HG03575 (cell line): ENCODE measurements around the gene GPHN.
"Not testable (repeated sequence)": the region's sequence is repeated elsewhere in the genome, so short reads cannot be mapped to it uniquely, and the experiment has no call there.

Experiments
- ATAC-seq: cut with Tn5 transposase; IDR thresholded peaks from one replicate; pipeline ENCODE4 v1.9.1; 2021; ENCODE audit not compliant: unreplicated experiment, insufficient number of reproducible peaks, low FRiP score; ENCODE audit errors: extremely low read depth

GPHN gene

GRCh38 chr14:67067070-67067814 is 559.3 kb downstream of the GPHN start:
- not testable (repeated sequence) for ATAC-seq

GRCh38 chr14:67068251-67068650 is 560.3 kb downstream of the GPHN start:
- ATAC-seq = no peak

GRCh38 chr14:67071506-67071905 is 563.6 kb downstream of the GPHN start:
- ATAC-seq = no peak

GRCh38 chr14:67077921-67078320 is 570.0 kb downstream of the GPHN start:
- ATAC-seq = no peak

GRCh38 chr14:67079846-67080245 is 571.9 kb downstream of the GPHN start:
- no peak for ATAC-seq

GRCh38 chr14:67108230-67108629 is 600.3 kb downstream of the GPHN start:
- ATAC-seq = no peak

- ATAC-seq = no peak
Measured at GRCh38 chr14:67111022-67111421, 603.1 kb downstream of the GPHN start.

GRCh38 chr14:67112344-67112743 is 604.4 kb downstream of the GPHN start:
- ATAC-seq = no peak

GRCh38 chr14:67127174-67127573 is 619.2 kb downstream of the GPHN start:
- no peak for ATAC-seq

- no peak for ATAC-seq
Measured at GRCh38 chr14:67129768-67130167, 621.8 kb downstream of the GPHN start.

- no peak for ATAC-seq
Measured at GRCh38 chr14:67131691-67132090, 623.7 kb downstream of the GPHN start.

- ATAC-seq = no peak
Measured at GRCh38 chr14:67133144-67133543, 625.2 kb downstream of the GPHN start.

- no peak for ATAC-seq
Measured at GRCh38 chr14:67133595-67134441, 625.9 kb downstream of the GPHN start.

- no peak for ATAC-seq
Measured at GRCh38 chr14:67137744-67138371, 629.9 kb downstream of the GPHN start.

GRCh38 chr14:67140556-67140955 is 632.6 kb downstream of the GPHN start:
- no peak for ATAC-seq

- ATAC-seq = no peak
Measured at GRCh38 chr14:67141146-67141900, 633.4 kb downstream of the GPHN start.

- ATAC-seq = no peak
Measured at GRCh38 chr14:67151082-67151666, 643.2 kb downstream of the GPHN start.

GRCh38 chr14:67158566-67158965 is 650.6 kb downstream of the GPHN start:
- ATAC-seq = no peak

GRCh38 chr14:67162385-67162784 is 654.4 kb downstream of the GPHN start:
- no peak for ATAC-seq
